Esophagus muscularis mucosa (tissue), 3 donors: Measurements from ENCODE around the gene PTPRN2.

ENCODE experiments used
- POLR2AphosphoS5 ChIP-seq, 2 donors: sonication (generic); formaldehyde crosslinking; IDR thresholded peaks; one replicate each; pipeline ENCODE4 v1.6.1; 2017; ENCODE audit warnings: antibody characterized with exemption in 2 of 2
- TF ChIP-seq, protein P1 (sequence below), 3 experiments: fragments of 200-600 bp in 2 of 3; fragments of 450-650 bp in 1 of 3; sonication (generic) in 2 of 3; IDR thresholded peaks; one replicate each; pipeline ENCODE4 v1.5.1; 2017 to 2019; ENCODE audit warnings: antibody characterized with exemption in 3 of 3, mild to moderate bottlenecking in 2 of 3, moderate library complexity in 1 of 3

DNA sequence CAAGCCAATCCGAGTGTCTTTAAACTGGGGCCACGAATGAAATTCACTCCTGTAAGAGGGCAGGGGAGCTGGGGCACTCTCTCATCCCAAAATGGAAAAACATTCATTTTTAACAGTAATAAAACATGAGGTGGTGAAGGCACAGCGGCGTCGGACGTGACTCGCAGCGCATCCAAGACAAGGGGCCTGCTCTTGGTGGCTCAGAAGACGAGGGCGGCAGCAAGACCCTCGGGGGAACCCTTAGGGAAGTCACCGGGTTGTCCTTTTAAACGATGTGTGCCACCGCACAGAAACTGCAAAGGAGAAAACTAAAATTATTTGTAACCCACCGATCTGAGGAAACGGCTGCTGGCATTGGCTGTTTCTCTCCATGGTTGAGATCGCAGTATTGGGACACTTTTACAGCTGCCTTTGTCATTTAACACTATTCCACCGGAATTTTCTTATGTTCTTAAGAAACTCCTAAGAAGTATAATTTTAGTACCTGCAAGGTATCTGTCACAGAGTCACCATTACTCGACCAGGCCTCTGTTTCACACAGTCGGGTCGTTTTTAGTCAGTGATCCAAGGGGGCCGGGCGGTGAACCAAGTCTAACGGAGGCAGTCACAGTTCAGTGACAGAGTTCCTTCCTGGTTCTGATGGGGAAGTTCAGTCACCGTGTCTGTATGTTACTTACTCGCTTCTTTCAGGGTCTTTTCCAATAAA lies 159.3 kb downstream of the PTPRN2 start:
- TF ChIP-seq, protein P1, sequence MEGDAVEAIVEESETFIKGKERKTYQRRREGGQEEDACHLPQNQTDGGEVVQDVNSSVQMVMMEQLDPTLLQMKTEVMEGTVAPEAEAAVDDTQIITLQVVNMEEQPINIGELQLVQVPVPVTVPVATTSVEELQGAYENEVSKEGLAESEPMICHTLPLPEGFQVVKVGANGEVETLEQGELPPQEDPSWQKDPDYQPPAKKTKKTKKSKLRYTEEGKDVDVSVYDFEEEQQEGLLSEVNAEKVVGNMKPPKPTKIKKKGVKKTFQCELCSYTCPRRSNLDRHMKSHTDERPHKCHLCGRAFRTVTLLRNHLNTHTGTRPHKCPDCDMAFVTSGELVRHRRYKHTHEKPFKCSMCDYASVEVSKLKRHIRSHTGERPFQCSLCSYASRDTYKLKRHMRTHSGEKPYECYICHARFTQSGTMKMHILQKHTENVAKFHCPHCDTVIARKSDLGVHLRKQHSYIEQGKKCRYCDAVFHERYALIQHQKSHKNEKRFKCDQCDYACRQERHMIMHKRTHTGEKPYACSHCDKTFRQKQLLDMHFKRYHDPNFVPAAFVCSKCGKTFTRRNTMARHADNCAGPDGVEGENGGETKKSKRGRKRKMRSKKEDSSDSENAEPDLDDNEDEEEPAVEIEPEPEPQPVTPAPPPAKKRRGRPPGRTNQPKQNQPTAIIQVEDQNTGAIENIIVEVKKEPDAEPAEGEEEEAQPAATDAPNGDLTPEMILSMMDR (IDR thresholded peaks at IDR 0.05) = no peak
- TF ChIP-seq POLR2AphosphoS5 (IDR thresholded peaks at IDR 0.05) = no peak
